Measurements from ENCODE around the gene GDPD5. TPM values are rescaled to one million over a fixed set of nuclear protein-coding genes. Genes with fewer than 3 reads are reported as not detected.

Gene GDPD5
- polyA plus RNA-seq, 4 donors = 7.4 to 12.2 (median 10.6) TPM

Other genes with a start within 250 kb of the GDPD5 start
- 10 to 100 TPM; 24.1 to 28.6 (median 26.0) TPM for gene ARRB1, start 174.3 kb downstream of the GDPD5 start, polyA plus RNA-seq (ENCODE audit: insufficient read length in 4 of 4)
- gene RPS3, start 126.4 kb downstream of the GDPD5 start, polyA plus RNA-seq (ENCODE audit: insufficient read length in 4 of 4) = 1,000 to 10,000 TPM; 2,038 to 2,787 (median 2,284) TPM
- gene KLHL35, start 92.7 kb downstream of the GDPD5 start, polyA plus RNA-seq (ENCODE audit: insufficient read length in 4 of 4) = under 1 TPM; 0.32 to 0.74 (median 0.40) TPM
- 100 to 1,000 TPM; 318 to 406 (median 346) TPM for gene SERPINH1, start 36.3 kb upstream of the GDPD5 start, polyA plus RNA-seq (ENCODE audit: insufficient read length in 4 of 4)
- 10 to 100 TPM in 2 of 4 donors, 1 to 10 TPM in 2; 8.0 to 11.7 (median 9.8) TPM for gene MAP6, start 143.1 kb upstream of the GDPD5 start, polyA plus RNA-seq (ENCODE audit: insufficient read length in 4 of 4)
- 1 to 10 TPM in 3 of 4 donors, under 1 TPM in 1; 0.64 to 1.7 (median 1.6) TPM for gene MOGAT2, start 191.9 kb upstream of the GDPD5 start, polyA plus RNA-seq (ENCODE audit: insufficient read length in 4 of 4)
- 1 to 10 TPM; 3.5 to 5.3 (median 4.6) TPM for gene DGAT2, start 242.8 kb upstream of the GDPD5 start, polyA plus RNA-seq (ENCODE audit: insufficient read length in 4 of 4)